Measurements from ENCODE around the gene SPTB.

Gene SPTB

DNA sequence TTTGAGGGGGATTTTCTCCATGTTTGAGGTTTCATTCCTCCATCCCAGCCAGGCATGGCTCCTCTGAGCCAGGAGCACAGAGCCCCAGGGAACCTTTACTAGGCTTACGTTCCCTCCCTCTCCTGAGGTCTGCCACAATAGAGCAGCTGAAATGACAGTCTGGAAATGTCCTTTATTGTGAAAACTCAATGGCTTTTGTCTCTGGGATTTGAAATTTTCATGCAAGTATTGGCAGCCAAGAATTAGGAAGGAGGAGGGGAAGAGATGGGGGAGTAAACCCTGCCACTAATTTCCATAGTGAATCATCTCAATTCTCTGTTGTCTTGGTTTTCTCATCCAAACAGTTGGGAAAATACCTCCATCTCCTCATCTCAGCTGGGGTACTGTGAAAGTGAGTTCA is 178.0 kb downstream of the SPTB start:
- no peak for DNase-seq (ENCODE audit: low spot score in 2 of 2)
- peaks cover 52% of the 10 kb centered on the region for H3K4me1 Mint-ChIP-seq
- no peak overlapping the region for H3K27ac Mint-ChIP-seq

DNA sequence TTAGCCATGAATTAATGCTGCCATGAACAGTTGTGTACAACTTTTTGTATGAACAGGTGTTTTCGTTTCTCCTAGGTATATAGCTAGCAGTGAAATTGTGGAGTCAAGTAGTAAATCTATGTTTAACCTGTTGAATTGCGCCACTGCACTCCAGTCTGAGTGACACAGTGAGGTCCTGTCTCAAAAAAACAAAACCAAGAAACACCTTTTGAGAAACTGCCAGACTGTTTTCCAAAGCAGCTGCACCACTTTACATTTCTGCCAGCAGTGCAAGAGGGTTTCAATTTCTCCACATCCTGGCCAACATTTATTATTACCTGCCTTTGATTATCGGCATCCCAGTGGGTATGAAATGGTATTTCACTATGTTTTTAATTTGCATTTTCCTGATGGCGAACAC is 178.8 kb downstream of the SPTB start:
- H3K27ac Mint-ChIP-seq = no peak overlapping the region
- H3K36me3 Mint-ChIP-seq = no peaks in the 10 kb centered on the region
- peaks cover 50% of the 10 kb centered on the region for H3K4me1 Mint-ChIP-seq
- DNase-seq (ENCODE audit: low spot score in 2 of 2) (no peak), ATAC-seq (no peak)
- no peak overlapping the region for H3K4me3 Mint-ChIP-seq
- H3K9me3 Mint-ChIP-seq = no peaks in the 10 kb centered on the region

More for the DNA sequence above, 178.0 kb downstream of the SPTB start:
- no peak for ATAC-seq
- H3K9me3 Mint-ChIP-seq = no peaks in the 10 kb centered on the region
- H3K36me3 Mint-ChIP-seq = no peaks in the 10 kb centered on the region
- no peak overlapping the region for H3K4me3 Mint-ChIP-seq

DNA sequence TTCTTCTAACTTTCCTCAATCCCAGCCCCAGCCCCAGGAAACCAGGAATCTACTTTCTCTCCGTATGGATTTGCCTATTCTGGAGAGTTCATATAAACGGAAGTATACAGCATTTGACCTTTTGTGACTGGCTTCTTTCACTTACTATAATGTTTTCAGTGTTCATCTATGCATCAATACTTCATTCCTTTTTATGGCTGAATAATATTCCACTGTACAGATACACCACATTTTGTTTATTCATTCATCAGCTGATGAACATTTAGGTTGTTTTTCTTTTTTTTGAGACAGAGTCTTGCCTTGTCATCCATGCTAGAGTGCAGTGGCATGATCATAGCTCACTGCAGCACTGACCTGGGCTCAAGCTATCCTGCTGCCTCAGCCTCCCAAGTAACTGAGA is 179.4 kb downstream of the SPTB start:
- no peak for DNase-seq (ENCODE audit: low spot score in 2 of 2)
- Mint-ChIP-seq H3K27ac (no peak overlapping the region), H3K4me3 (no peak overlapping the region), H3K9me3 (no peaks in the 10 kb centered on the region), H3K4me1 (peaks cover 43% of the 10 kb centered on the region), H3K36me3 (no peaks in the 10 kb centered on the region)
- no peak for ATAC-seq

DNA sequence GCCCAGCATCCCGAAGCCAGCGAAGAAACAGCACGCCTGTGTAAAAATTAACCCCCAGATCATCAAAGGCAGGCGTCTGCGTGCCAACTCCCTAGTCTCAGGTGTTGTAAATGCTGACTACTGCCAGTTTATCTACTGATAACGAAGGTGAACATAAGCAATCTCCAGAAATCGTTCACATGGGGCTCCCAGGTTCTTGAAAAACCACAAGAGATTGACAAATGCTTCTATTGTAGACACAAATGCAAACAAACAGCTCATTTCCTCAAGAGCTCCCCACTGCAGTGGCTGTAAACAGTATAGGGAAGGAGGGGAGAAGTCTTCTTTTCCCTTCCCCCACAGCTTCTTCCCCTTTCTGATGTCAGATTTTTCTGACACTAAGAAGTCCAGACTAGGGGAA is 180.8 kb downstream of the SPTB start:
- no peak overlapping the region for H3K4me3 Mint-ChIP-seq
- no peak overlapping the region for H3K27ac Mint-ChIP-seq
- peak; percentile 67 for ATAC-seq
- no peaks in the 10 kb centered on the region for H3K9me3 Mint-ChIP-seq
- no peak for DNase-seq (ENCODE audit: low spot score in 2 of 2)
- H3K36me3 Mint-ChIP-seq = no peaks in the 10 kb centered on the region
- H3K4me1 Mint-ChIP-seq = peaks cover 42% of the 10 kb centered on the region

- ATAC-seq = peak; percentile 62
- Mint-ChIP-seq H3K9me3 (no peaks in the 10 kb centered on the region), H3K4me1 (peaks cover 27% of the 10 kb centered on the region)
Measured at GRCh38 chr14:64696355-64696857, 183.3 kb downstream of the SPTB start.

More at GRCh38 chr14:64696355-64696857, 183.3 kb downstream of the SPTB start:
- Mint-ChIP-seq H3K27ac (peak overlapping the region; percentile 62), H3K36me3 (no peaks in the 10 kb centered on the region), H3K4me3 (no peak overlapping the region)
- DNase-seq (ENCODE audit: low spot score in 2 of 2) = no peak
